PFSK-1 (cell line): ENCODE results near the gene MYO7B.

ENCODE experiments used
- FOXP2 ChIP-seq: optimal IDR thresholded peaks from 2 replicates; pipeline ENCODE3; 2011; ENCODE audit warnings: borderline replicate concordance, control low read depth, inconsistent platforms; ENCODE audit not compliant: insufficient read depth; ENCODE audit errors: extremely low read length, extremely low read depth
- POLR2AphosphoS5 ChIP-seq: IDR thresholded peaks from 2 replicates; pipeline ENCODE4 v1.6.1; 2012; ENCODE audit warnings: low read depth, mild to moderate bottlenecking, control low read depth, low read length, moderate library complexity
- REST ChIP-seq, 2 experiments: IDR thresholded peaks; 2 replicates each; pipeline versions ENCODE4 v1.6.1 to v1.8.0; 2011 to 2012; ENCODE audit warnings: low read depth in 2 of 2, low read length in 2 of 2, control low read depth in 1 of 2, inconsistent platforms in 1 of 2, mild to moderate bottlenecking in 1 of 2, moderate library complexity in 1 of 2; ENCODE audit not compliant: insufficient read depth in 1 of 2
- SIN3A ChIP-seq: IDR thresholded peaks from 2 replicates; pipeline ENCODE4 v1.6.1; 2012; ENCODE audit warnings: mild to moderate bottlenecking, low read length, moderate library complexity, borderline replicate concordance; ENCODE audit not compliant: insufficient read depth
- TAF1 ChIP-seq: IDR thresholded peaks from 2 replicates; pipeline ENCODE4 v1.6.1; 2012; ENCODE audit warnings: low read length, control low read depth, borderline replicate concordance; ENCODE audit not compliant: insufficient read depth

MYO7B gene

GRCh38 chr2:127568128-127568527, 32.6 kb downstream of the MYO7B start:
- TF ChIP-seq TAF1, result no peak
- no peak for TF ChIP-seq SIN3A
- TF ChIP-seq FOXP2, result no peak
- TF ChIP-seq REST (IDR thresholded peaks at IDR 0.05; ENCODE audit: insufficient read depth in 1 of 2, low read depth in 2 of 2, low read length in 2 of 2), result no peak
- no peak for TF ChIP-seq POLR2AphosphoS5

- no peak for TF ChIP-seq TAF1
- TF ChIP-seq FOXP2, result no peak
- no peak for TF ChIP-seq POLR2AphosphoS5
- no peak for TF ChIP-seq REST (IDR thresholded peaks at IDR 0.05; ENCODE audit: insufficient read depth in 1 of 2, low read depth in 2 of 2, low read length in 2 of 2)
- TF ChIP-seq SIN3A, result no peak
Measured at GRCh38 chr2:127569666-127570065, 34.2 kb downstream of the MYO7B start.

- TF ChIP-seq POLR2AphosphoS5 (no peak), REST (IDR thresholded peaks at IDR 0.05; ENCODE audit: insufficient read depth in 1 of 2, low read depth in 2 of 2, low read length in 2 of 2) (peak in 1 of 2 experiments; percentile 74; a peak in 2 of 4 replicates), SIN3A (no peak), TAF1 (no peak)
Measured at GRCh38 chr2:127570282-127571250, 35.1 kb downstream of the MYO7B start.

GRCh38 chr2:127572841-127573240, 37.4 kb downstream of the MYO7B start:
- TF ChIP-seq FOXP2 (no peak), TAF1 (no peak), POLR2AphosphoS5 (no peak), SIN3A (no peak), REST (IDR thresholded peaks at IDR 0.05; ENCODE audit: insufficient read depth in 1 of 2, low read depth in 2 of 2, low read length in 2 of 2) (no peak)
